ACHN (cell line): Measurements from ENCODE around the gene CIZ1.
"Not testable (repeated sequence)": the region's sequence is repeated elsewhere in the genome, so short reads cannot be mapped to it uniquely, and the experiment has no call there.

Experiments
- DNase-seq: peaks from one replicate; pipeline ENCODE4 v3.0.0-alpha.2; 2015
- in situ Hi-C: cut with HindIII; loops from 2 replicates; pipeline ENCODE4 v1.10.0; 2017; ENCODE audit warnings: low sequenced_read_pairs, low pct_ligation_motif_present, low pct_unique_long_range_greater_than_20kb

The CIZ1 gene

DNA sequence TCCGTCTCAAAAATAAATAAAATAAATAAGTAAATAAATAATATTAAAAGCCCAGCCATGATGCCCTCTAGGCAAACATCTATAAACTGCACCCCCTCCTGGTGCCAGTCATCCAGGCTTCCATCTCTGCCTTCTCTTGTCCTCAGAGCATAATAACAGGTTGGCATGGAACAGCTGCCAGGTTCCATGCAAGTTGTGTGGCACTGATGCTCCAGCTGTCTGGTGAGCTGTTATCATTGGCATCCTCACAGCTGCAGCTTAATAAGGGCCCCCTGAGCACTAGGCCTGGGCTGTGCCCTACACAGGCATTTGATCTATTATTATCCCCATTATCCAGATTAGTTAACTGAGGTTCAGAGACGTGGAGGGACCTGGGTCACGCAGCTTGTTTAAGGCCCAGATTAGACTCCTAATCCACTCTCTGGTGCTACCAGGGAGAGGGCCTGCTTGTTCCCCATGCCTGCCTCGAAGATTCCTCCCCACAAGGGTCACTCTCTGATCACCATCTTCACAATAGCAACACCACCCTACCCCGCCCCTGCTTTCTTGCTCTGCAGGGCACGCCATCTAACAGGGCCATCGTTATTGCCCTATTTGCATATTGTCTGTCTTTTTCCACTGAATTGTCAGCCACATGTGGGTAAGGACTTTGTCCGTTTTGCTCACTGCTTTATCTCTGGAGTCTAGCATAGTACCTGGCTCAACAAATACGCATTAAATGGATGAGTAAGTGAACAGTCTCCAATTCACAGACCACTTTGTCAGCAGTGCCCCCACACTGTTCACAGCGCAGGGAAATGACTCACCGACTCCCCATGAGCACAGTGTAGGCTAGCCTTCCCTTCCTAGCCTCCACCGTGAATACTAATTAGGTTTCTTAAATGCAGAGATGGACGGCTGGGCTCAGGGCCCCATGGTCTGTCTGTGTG is 10.3 kb upstream of the CIZ1 start:
- in situ Hi-C loops, result no loop called here
- DNase-seq, result no peak

GRCh38 chr9:128193469-128194096 is 2.2 kb upstream of the CIZ1 start:
- DNase-seq, result no peak
- in situ Hi-C loops, result no loop called here

DNA sequence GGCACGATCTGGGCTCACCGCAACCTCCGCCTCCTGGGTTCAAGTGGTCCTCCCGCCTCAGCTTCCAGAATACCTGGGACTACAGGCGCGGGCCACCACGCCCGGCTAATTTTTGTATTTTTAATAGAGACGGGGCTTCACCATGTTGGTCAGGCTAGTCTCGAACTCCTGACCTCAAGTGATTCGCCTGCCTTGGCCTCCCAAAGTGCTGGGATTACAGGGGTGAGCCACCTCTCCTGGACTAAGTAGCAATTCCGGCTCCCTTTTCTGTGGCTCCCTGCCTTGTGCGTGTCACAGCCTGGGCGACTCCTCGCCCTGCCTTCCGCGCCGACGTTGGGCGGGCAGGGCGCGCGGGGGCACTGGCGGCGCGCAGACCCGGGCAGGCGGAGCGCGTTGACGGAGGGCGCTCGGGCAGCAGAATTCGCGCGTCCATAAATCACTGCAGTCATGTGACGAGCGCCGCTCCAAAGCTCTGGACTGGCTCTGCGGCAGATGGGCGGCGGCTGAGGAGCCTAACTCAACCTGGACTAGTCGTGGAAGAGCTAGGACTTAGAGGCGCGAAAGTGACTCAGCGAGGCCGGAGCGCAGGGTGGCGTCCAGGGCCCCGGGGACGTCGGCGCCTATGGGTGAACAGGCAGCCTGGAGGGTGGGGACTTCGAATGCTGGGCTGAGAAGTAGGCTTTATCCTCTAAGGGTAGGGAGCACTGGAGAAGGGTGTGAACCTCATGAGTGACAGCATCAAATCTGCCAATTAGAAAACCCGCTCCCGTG is 1.4 kb upstream of the CIZ1 start:
- peak; percentile 95 for DNase-seq
- in situ Hi-C loops, result no loop called here

- DNase-seq, result no peak
- in situ Hi-C loops, result no loop called here
Measured at GRCh38 chr9:128190516-128191405, 611 bp downstream of the CIZ1 start.

DNA sequence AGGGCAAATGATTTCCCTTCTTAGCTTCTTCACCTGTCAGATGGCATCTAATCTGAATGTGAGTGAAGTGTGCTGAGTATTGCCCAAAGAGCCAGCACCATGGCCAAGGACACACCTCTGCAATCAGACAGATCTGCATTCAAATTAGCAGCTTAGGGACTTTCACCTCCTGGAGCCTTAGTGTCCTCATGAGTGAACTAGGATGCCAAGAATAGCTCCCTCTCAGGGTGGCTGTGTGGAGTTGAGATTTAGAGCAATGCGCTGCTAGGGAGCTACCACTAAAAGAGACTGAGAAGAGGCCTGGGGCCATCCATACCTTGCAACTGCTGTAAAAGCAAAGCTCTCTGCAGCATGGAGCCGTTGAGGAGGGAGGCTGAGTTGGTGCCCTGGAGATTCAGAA is 1.4 kb downstream of the CIZ1 start:
- in situ Hi-C loops, result no loop called here

GRCh38 chr9:128188209-128188608 is 3.2 kb downstream of the CIZ1 start:
- DNase-seq, result no peak
- in situ Hi-C loops, result no loop called here

More for the DNA sequence above, 1.4 kb downstream of the CIZ1 start:
- DNase-seq, result no peak

- in situ Hi-C loops, result no loop called here
- DNase-seq, result no peak
Measured at GRCh38 chr9:128187361-128187760, 4.0 kb downstream of the CIZ1 start.

- DNase-seq, result no peak
- in situ Hi-C loops, result no loop called here
Measured at GRCh38 chr9:128185979-128186965, 5.1 kb downstream of the CIZ1 start.

- in situ Hi-C loops, result no loop called here
- no peak for DNase-seq
Measured at GRCh38 chr9:128182893-128183588, 8.3 kb downstream of the CIZ1 start.

DNA sequence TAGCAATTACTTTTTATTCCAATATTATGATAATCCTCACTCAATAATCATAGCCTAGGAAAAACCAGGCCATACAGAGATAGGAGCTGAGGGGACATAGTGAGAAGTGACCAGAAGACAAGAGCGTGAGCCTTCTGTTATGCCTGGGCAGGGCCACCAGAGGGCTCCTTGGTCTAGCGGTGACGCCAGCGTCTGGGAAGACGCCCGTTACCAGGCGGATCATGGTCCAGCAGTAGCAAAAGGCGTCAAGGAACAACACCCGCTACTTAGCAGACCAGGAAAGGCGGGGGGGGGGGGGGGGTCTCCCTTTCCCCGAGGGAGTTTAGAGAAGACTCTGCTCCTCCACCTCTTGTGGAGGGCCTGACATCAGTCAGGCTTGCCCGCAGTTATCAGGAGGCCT is 9.9 kb downstream of the CIZ1 start:
- in situ Hi-C loops, DNase-seq: not testable (repeated sequence)

GRCh38 chr9:128180447-128180846 is 10.9 kb downstream of the CIZ1 start:
- DNase-seq, result no peak
- in situ Hi-C loops, result no loop called here

GRCh38 chr9:128180001-128180400 is 11.4 kb downstream of the CIZ1 start:
- DNase-seq, result no peak
- in situ Hi-C loops, result no loop called here

- DNase-seq, result no peak
- in situ Hi-C loops, result no loop called here
Measured at GRCh38 chr9:128178806-128179431, 12.5 kb downstream of the CIZ1 start.

GRCh38 chr9:128175726-128176125 is 15.6 kb downstream of the CIZ1 start:
- in situ Hi-C loops, result no loop called here
- DNase-seq, result no peak

DNA sequence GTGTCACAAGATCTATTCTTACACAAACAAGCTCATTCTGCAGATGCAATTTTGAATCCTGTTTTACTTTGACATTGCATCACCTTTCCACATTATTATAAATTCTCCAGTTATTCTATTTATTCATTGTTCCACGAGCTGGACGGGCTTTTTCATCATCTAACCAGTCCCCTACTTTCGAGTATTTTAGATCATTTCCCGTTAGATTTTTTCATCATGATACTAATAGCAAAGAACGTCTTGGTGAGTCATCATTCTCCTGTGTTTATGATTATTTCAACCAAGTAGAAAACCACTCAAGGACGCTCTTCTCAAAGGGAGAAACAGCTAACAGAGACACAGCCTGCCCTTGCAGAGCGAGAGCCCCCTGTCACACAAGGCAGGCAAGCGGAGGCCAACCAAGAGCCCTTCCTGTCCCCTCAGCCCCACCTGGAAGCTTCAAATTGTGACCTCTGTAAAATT is 16.2 kb downstream of the CIZ1 start:
- DNase-seq, result no peak
- in situ Hi-C loops, result no loop called here

- no peak for DNase-seq
- in situ Hi-C loops, result no loop called here
Measured at GRCh38 chr9:128174062-128174461, 17.3 kb downstream of the CIZ1 start.
